SK-N-SH treated with all-trans-retinoic acid at 6 μM for 48 hours (cell line): ENCODE data around the gene PAPPA.

Source experiments
- ARNTL ChIP-seq: fragments of 450-650 bp; formaldehyde crosslinking; IDR thresholded peaks from 2 replicates; pipeline ENCODE4 v1.5.0; 2020; ENCODE audit warnings: low read depth, mild to moderate bottlenecking, moderate library complexity, borderline replicate concordance
- TSHZ2 ChIP-seq: fragments of 250-450 bp; sonication (Bioruptor Pico); IDR thresholded peaks from 2 replicates; pipeline ENCODE4 v1.5.0; 2020; ENCODE audit warnings: mild to moderate bottlenecking, moderate library complexity
- ZFP3 ChIP-seq: fragments of 250-450 bp; sonication (Bioruptor Pico); IDR thresholded peaks from 2 replicates; pipeline ENCODE4 v1.5.0; 2020; ENCODE audit warnings: mild to moderate bottlenecking, moderate library complexity
- ZFP30 ChIP-seq: fragments of 450-650 bp; formaldehyde crosslinking; IDR thresholded peaks from 2 replicates; pipeline ENCODE4 v1.5.0; 2022; ENCODE audit warnings: mild to moderate bottlenecking, moderate library complexity

- TF ChIP-seq ZFP3 (no peak), ARNTL (CRISPR knock-in tag) (no peak), ZFP30 (no peak), TSHZ2 (CRISPR knock-in tag) (no peak)
Measured at GRCh38 chr9:116451500-116452115, 298.0 kb downstream of the PAPPA start.
